H1 (cell line): ENCODE results near the gene DLL3. TPM values are rescaled to one million over a fixed set of nuclear protein-coding genes. Genes with fewer than 3 reads are reported as not detected.

ENCODE experiments used
- CTCF ChIA-PET: fragments of 300-600 bp; sonication (Branson Sonifier 250); formaldehyde crosslinking; loops from one replicate; lab custom pipeline; 2021; ENCODE audit not compliant: partially characterized antibody; lab: Charles Lee
- POLR2A ChIA-PET: fragments of 300-600 bp; sonication (Branson Sonifier 250); formaldehyde crosslinking; loops from one replicate; lab custom pipeline; 2021; ENCODE audit warnings: inconsistent platforms; ENCODE audit not compliant: partially characterized antibody; lab: Charles Lee
- DNase-seq, 2 experiments: peaks; one replicate each; pipeline versions ENCODE4 v3.0.0 to v3.0.0-alpha.2; 2010 to 2022; ENCODE audit warnings: low spot score in 2 of 2, low read depth in 1 of 2, mixed read lengths in 1 of 2
- FAIRE-seq: peaks from 2 replicates; lab custom pipeline; 2011; peaks lifted over from hg19 to GRCh38; lab: Jason Lieb, UNC
- H2AFZ ChIP-seq: 2 replicates; pipeline ENCODE4 v1.8.1; 2012; ENCODE audit warnings: low read length, inconsistent platforms
- H2AK5ac ChIP-seq: 2 replicates; pipeline ENCODE4 v1.6.1; 2013; ENCODE audit warnings: low read depth, low read length
- H2BK120ac ChIP-seq: replicated peaks from 2 replicates; pipeline ENCODE3; 2013; ENCODE audit warnings: low read depth, low read length, inconsistent platforms
- H2BK12ac ChIP-seq: 2 replicates; pipeline ENCODE4 v1.6.1; 2013; ENCODE audit warnings: low read depth, low read length
- H2BK15ac ChIP-seq: 2 replicates; pipeline ENCODE4 v1.6.1; 2013; ENCODE audit warnings: low read length
- H2BK20ac ChIP-seq: 2 replicates; pipeline ENCODE4 v1.6.1; 2013; ENCODE audit warnings: low read length
- H2BK5ac ChIP-seq: 2 replicates; pipeline ENCODE4 v1.6.1; 2013; ENCODE audit warnings: low read depth, low read length
- H3K14ac ChIP-seq: 2 replicates; pipeline ENCODE4 v1.6.1; 2013; ENCODE audit warnings: inconsistent platforms; ENCODE audit not compliant: insufficient read length
- H3K18ac ChIP-seq: 2 replicates; pipeline ENCODE4 v1.6.1; 2013; ENCODE audit warnings: low read length; ENCODE audit errors: extremely low read depth
- H3K23ac ChIP-seq: 2 replicates; pipeline ENCODE4 v1.6.1; 2013; ENCODE audit warnings: inconsistent platforms; ENCODE audit not compliant: insufficient read length
- H3K23me2 ChIP-seq: 2 replicates; pipeline ENCODE4 v1.6.1; 2013; ENCODE audit warnings: low read depth, low read length
- H3K27ac ChIP-seq: 2 replicates; pipeline ENCODE4 v1.6.1; 2011; ENCODE audit warnings: low read depth, low read length, inconsistent platforms
- H3K27me3 ChIP-seq, 4 experiments: replicated peaks in 1 of 4; 1 replicate in 1 of 4; 2 replicates in 3 of 4; pipeline versions ENCODE4 v1.6.1 to v1.8.1; 2011 to 2013; ENCODE audit warnings: low read length in 3 of 4, mild to moderate bottlenecking in 3 of 4, inconsistent platforms in 2 of 4, mixed read lengths in 2 of 4, moderate library complexity in 1 of 4; ENCODE audit not compliant: control insufficient read depth in 3 of 4, insufficient read depth in 3 of 4; ENCODE audit errors: extremely low read depth in 1 of 4
- H3K36me3 ChIP-seq, 4 experiments: 2 replicates each; pipeline versions ENCODE4 v1.6.1 to v1.8.1; 2011 to 2013; ENCODE audit warnings: mild to moderate bottlenecking in 4 of 4, low read length in 3 of 4, moderate library complexity in 2 of 4, control low read depth in 1 of 4, inconsistent platforms in 1 of 4; ENCODE audit not compliant: insufficient read depth in 4 of 4, control insufficient read depth in 2 of 4
- H3K4ac ChIP-seq: replicated peaks from 2 replicates; pipeline ENCODE3; 2013; ENCODE audit warnings: low read length, low read depth, mixed read lengths, inconsistent platforms; ENCODE audit not compliant: insufficient read length
- H3K4me1 ChIP-seq, 4 experiments: replicated peaks in 1 of 4; 1 replicate in 1 of 4; 2 replicates in 3 of 4; pipeline versions ENCODE4 v1.6.1 to v1.8.1; 2011 to 2013; ENCODE audit warnings: low read length in 3 of 4, inconsistent platforms in 2 of 4, mixed read lengths in 1 of 4; ENCODE audit not compliant: insufficient read depth in 4 of 4, control insufficient read depth in 3 of 4
- H3K4me2 ChIP-seq, 2 experiments: 2 replicates each; pipeline versions ENCODE4 v1.6.1 to v1.8.1; 2011 to 2013; ENCODE audit warnings: low read depth in 2 of 2, low read length in 2 of 2, control low read depth in 1 of 2, inconsistent platforms in 1 of 2, mild to moderate bottlenecking in 1 of 2; ENCODE audit not compliant: insufficient read depth in 1 of 2
- H3K4me3 ChIP-seq, 4 experiments: fragments of 200-600, 300-600 bp in 1 of 4; sonication (generic), shearing (Covaris generic), sonication (Bioruptor Twin) in 1 of 4; 2 replicates each; pipeline versions ENCODE4 v1.5.1 to v1.8.1; 2011 to 2016; ENCODE audit warnings: low read length in 4 of 4, low read depth in 3 of 4, control low read depth in 2 of 4, inconsistent platforms in 2 of 4, mild to moderate bottlenecking in 2 of 4, mixed read lengths in 1 of 4, moderate library complexity in 1 of 4; ENCODE audit not compliant: insufficient read depth in 2 of 4; ENCODE audit errors: extremely low read depth in 1 of 4
- H3K56ac ChIP-seq: replicated peaks from 2 replicates; pipeline ENCODE3; 2013; ENCODE audit warnings: low read depth, mild to moderate bottlenecking, mixed read lengths, low read length, inconsistent platforms; ENCODE audit not compliant: insufficient read length
- H3K79me1 ChIP-seq: 2 replicates; pipeline ENCODE4 v1.6.1; 2013; ENCODE audit warnings: low read depth, low read length, control low read depth
- H3K79me2 ChIP-seq, 2 experiments: 2 replicates each; pipeline versions ENCODE4 v1.6.1 to v1.8.1; 2012 to 2013; ENCODE audit warnings: low read length in 2 of 2, mild to moderate bottlenecking in 2 of 2, inconsistent platforms in 1 of 2; ENCODE audit not compliant: insufficient read depth in 2 of 2, control insufficient read depth in 1 of 2
- H3K9ac ChIP-seq, 4 experiments: replicated peaks in 1 of 4; 1 replicate in 1 of 4; 2 replicates in 3 of 4; pipeline versions ENCODE4 v1.6.1 to v1.8.1; 2011 to 2013; ENCODE audit warnings: low read depth in 3 of 4, low read length in 3 of 4, control low read depth in 2 of 4, mild to moderate bottlenecking in 2 of 4, moderate library complexity in 2 of 4, inconsistent platforms in 1 of 4; ENCODE audit errors: extremely low read depth in 1 of 4
- H3K9me3 ChIP-seq, 2 experiments: 2 replicates each; pipeline versions ENCODE4 v1.6.1 to v1.8.1; 2012 to 2013; ENCODE audit warnings: mild to moderate bottlenecking in 2 of 2, moderate library complexity in 2 of 2, control low read depth in 1 of 2, inconsistent platforms in 1 of 2, low read depth in 1 of 2, low read length in 1 of 2, mixed read lengths in 1 of 2; ENCODE audit not compliant: insufficient read depth in 2 of 2
- H4K20me1 ChIP-seq, 2 experiments: replicated peaks in 1 of 2; 2 replicates each; pipeline versions ENCODE3 to v1.8.1; 2011 to 2013; ENCODE audit warnings: inconsistent platforms in 2 of 2, low read length in 2 of 2, mild to moderate bottlenecking in 1 of 2; ENCODE audit not compliant: insufficient read depth in 2 of 2, control insufficient read depth in 1 of 2
- H4K5ac ChIP-seq: 2 replicates; pipeline ENCODE4 v1.6.1; 2013; ENCODE audit warnings: low read length, low read depth, mixed read lengths, inconsistent platforms; ENCODE audit not compliant: insufficient read length
- H4K8ac ChIP-seq: 2 replicates; pipeline ENCODE4 v1.8.0; 2013; ENCODE audit warnings: mild to moderate bottlenecking, moderate library complexity, low read length, inconsistent platforms; ENCODE audit not compliant: insufficient read depth; ENCODE audit errors: extremely low read depth
- H4K91ac ChIP-seq: replicated peaks from 2 replicates; pipeline ENCODE3; 2013; ENCODE audit warnings: low read length, mixed read lengths, inconsistent platforms; ENCODE audit not compliant: insufficient read length
- HDAC2 ChIP-seq, 2 experiments: fragments of 300-600 bp in 1 of 2; sonication (generic) in 1 of 2; IDR thresholded peaks; 2 replicates each; pipeline ENCODE4 v1.6.1; 2011 to 2012; ENCODE audit warnings: low read depth in 2 of 2, low read length in 2 of 2, mild to moderate bottlenecking in 2 of 2, moderate library complexity in 2 of 2, borderline replicate concordance in 1 of 2, inconsistent platforms in 1 of 2
- JUN ChIP-seq: IDR thresholded peaks from 2 replicates; pipeline ENCODE4 v1.6.1; 2011; ENCODE audit warnings: low read depth, mild to moderate bottlenecking, improper control_type of control experiment, low read length
- KDM4A ChIP-seq: IDR thresholded peaks from one replicate; pipeline ENCODE4 v1.7.1; 2012; ENCODE audit warnings: low read depth, mild to moderate bottlenecking, moderate library complexity, low read length, inconsistent platforms; ENCODE audit not compliant: severe bottlenecking
- POLR2AphosphoS5 ChIP-seq: IDR thresholded peaks from 2 replicates; pipeline ENCODE4 v1.6.1; 2011; ENCODE audit warnings: low read depth, low read length
- RNF2 ChIP-seq: fragments of 200-900, 300-1000 bp; sonication (generic); IDR thresholded peaks from 2 replicates; pipeline ENCODE4 v1.7.1; 2016; ENCODE audit warnings: borderline replicate concordance, low read depth, mild to moderate bottlenecking, antibody characterized with exemption, low read length; ENCODE audit not compliant: poor library complexity, severe bottlenecking; ENCODE audit errors: missing control alignments
- TAF7 ChIP-seq: optimal IDR thresholded peaks from 2 replicates; pipeline ENCODE3; 2011; ENCODE audit warnings: low read depth, mild to moderate bottlenecking, inconsistent platforms, low read length, moderate library complexity, borderline replicate concordance
- TBP ChIP-seq: IDR thresholded peaks from 2 replicates; pipeline ENCODE4 v1.6.1; 2011; ENCODE audit warnings: low read depth, low read length, improper control_type of control experiment
- WGBS, 2 experiments: shearing (Covaris generic) in 1 of 2; methylation state at CpG; one replicate each; pipeline versions ENCODE4 v1.1.6 to v1.1.7; 2013 to 2015; ENCODE audit warnings: low lambda C conversion rate in 2 of 2, mixed read lengths in 2 of 2, inconsistent platforms in 1 of 2, low coverage in 1 of 2, missing lambda C conversion rate in 1 of 2; ENCODE audit not compliant: insufficient replicate concordance in 2 of 2, insufficient coverage in 1 of 2, insufficient read length in 1 of 2; ENCODE audit errors: extremely low coverage in 1 of 2, missing lambda C conversion rate in 1 of 2; 5-methylcytosine and 5-hydroxymethylcytosine counted together
- polyA plus RNA-seq, 7 experiments: library from polyadenylated mRNA; depleted of rRNA in 3 of 7; stranded (reverse) in 5 of 7; unstranded in 2 of 7; fragments of >200 nt in 5 of 7; fragments of 200-250 nt in 2 of 7; gene quantifications; 1 replicate in 5 of 7; 2 replicates in 1 of 7; 4 replicates in 1 of 7; pipeline versions ENCODE4 v1.2.1 to v1.2.3, GENCODE V29; 2011 to 2013; ENCODE audit warnings: missing spikeins in 2 of 7, mixed read lengths in 2 of 7
- total RNA-seq: library from RNA; stranded (reverse); fragmentation: NEBNext Ultra II Directional; extraction: Animal tissue kit (Norgen Biotek cat#: 25700); gene quantifications from 2 replicates; pipeline ENCODE4 v1.2.1, GENCODE V29; 2021

DLL3 gene
- total and polyA plus RNA-seq, 2 of the 8 experiments (the other 6 are each of a cell fraction or from before 2014, with no cell fraction given) = 12.2 to 13.8 TPM

DNA sequence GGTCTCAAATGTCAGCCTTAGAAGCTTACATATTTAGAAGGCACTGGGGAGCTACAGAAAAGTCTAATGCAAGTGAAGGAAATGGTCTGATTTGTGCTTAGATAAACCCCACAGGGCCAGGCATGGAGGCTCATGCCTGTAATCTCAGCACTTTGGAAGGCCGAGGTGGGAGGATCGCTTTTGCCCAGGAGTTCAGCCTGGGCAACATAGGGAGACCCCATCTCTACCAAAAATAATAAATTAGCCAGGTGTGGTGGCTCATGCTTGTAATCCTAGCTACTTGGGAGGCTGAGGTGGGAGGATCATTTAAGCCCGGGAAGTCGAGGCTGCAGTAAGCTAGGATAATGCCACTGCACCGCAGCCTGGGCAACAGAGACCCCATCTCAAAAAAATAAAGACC lies 2.7 kb upstream of the DLL3 start:
- Histone ChIP-seq H2BK20ac (no peak overlapping the region), H3K23ac (no peak overlapping the region), H4K20me1 (no peaks in the 10 kb centered on the region), H3K9me3 (no peaks in the 10 kb centered on the region), H2BK12ac (no peak overlapping the region), H3K4ac (no peak overlapping the region), H3K36me3 (peaks cover 0 to 8% (median 3%) of the 10 kb centered on the region in 4 experiments; a peak in 2 of 8 replicates), H2BK15ac (no peak overlapping the region; the same call in 1 of the 2 replicates), H4K5ac (no peak overlapping the region), H3K4me2 (no peak overlapping the region), H3K9ac (no peak overlapping the region), H3K18ac (no peak overlapping the region), H3K27ac (no peak overlapping the region), H3K56ac (no peak overlapping the region), H2BK5ac (no peak overlapping the region), H3K14ac (no peak overlapping the region), H4K8ac (no peak overlapping the region), H3K27me3 (peaks cover 11 to 35% (median 30%) of the 10 kb centered on the region in 4 experiments), H2AFZ (no peak overlapping the region), H2AK5ac (no peak overlapping the region), H3K4me1 (peaks cover 4 to 8% (median 5%) of the 10 kb centered on the region in 4 experiments; a peak in 5 of 7 replicates), H2BK120ac (peak overlapping the region; percentile 22), H3K23me2 (peaks cover 15% of the 10 kb centered on the region), H3K79me1 (no peaks in the 10 kb centered on the region), H3K4me3 (no peak overlapping the region), H4K91ac (no peak overlapping the region), H3K79me2 (no peaks in the 10 kb centered on the region)
- ChIA-PET CTCF (interaction anchor here (0.7 to 6.5 kb wide), 5 partner anchors 21 to 56 kb away, joined by 3 to 47 read pairs (median 4); partner anchors contain the start of gene EID2), POLR2A (interaction anchor here (0.8 to 11.1 kb wide), 8 partner anchors 11 to 105 kb away, joined by 3 to 96 read pairs (median 4); partner anchors contain the start of genes MED29, PAF1, RPS16 and TIMM50)
- WGBS, 2 experiments = 97% methylated on average over 5 of the region's 5 CpGs; no CpG with 5 or more reads in 1 of the 2 experiments
- no peak for FAIRE-seq
- DNase-seq = no peak
- TF ChIP-seq RNF2 (no peak), TAF7 (no peak), JUN (no peak), POLR2AphosphoS5 (no peak), HDAC2 (IDR thresholded peaks at IDR 0.05; ENCODE audit: borderline replicate concordance in 1 of 2, low read depth in 2 of 2, low read length in 2 of 2) (no peak), TBP (no peak), KDM4A (no peak)
